GM21723 (cell line): Measurements from ENCODE around the gene XRCC6.
"Not testable (repeated sequence)": the region's sequence is repeated elsewhere in the genome, so short reads cannot be mapped to it uniquely, and the experiment has no call there.

ENCODE experiments used
- ATAC-seq: cut with Tn5 transposase; IDR thresholded peaks from one replicate; pipeline ENCODE4 v1.9.1; 2021; ENCODE audit warnings: mild to moderate bottlenecking, moderate library complexity; ENCODE audit not compliant: unreplicated experiment

XRCC6 gene

DNA sequence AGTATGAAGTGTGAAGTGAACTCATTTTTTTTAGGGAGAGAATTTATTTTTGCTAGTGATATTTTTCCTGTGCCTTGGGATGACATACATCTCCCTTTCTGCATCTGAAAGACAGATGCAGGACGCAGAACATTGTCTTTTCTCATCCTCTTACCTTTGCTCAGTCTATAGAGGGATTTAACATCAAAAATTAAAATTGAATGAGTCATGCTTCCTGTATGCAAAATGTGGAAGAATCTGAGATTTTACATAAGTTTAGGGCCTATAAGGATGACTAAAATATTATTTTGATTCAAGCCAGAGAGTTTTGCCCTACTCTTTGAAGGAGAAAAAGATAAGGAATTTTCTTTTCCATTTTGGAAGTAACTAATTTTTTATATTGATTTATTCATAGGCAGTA is 27.3 kb downstream of the XRCC6 start:
- no peak for ATAC-seq

DNA sequence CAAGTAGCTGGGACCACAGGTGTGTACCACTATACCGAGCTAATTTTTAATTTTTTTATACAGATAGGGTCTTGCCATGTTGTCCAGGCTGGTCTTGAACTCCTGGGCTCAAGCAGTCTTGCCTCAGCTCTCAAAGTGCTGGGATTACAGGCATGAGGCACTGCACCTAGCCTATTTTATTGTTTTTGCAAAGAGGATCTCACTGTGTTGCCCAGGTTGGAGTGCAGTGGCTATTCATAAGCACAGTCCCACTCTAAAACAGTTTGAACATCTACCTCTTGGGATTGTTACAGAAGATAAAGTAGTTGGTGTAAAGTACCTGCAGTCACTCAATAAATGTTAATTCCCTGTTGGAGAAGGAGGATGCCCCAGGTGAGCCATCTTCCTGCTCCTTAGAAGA is 29.1 kb downstream of the XRCC6 start:
- no peak for ATAC-seq

DNA sequence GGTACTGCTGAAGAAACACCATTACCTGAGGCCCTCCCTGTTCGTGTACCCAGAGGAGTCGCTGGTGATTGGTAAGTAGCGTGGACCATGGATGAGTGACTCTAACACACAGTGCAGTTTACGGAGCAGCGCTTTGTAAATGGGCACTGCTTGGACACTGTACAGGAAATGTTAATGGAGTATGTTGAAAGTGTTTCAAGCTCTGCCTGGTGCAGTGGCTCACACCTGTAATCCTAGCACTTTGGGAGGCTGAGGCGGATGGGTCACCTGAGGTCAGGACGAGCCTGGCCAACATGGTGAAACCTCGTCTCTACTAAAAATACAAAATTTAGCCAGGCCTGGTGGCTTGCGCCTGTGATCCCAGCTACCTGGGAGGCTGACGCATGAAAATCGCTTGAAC is 29.7 kb downstream of the XRCC6 start:
- no peak for ATAC-seq

- no peak for ATAC-seq
These were observed 33.2 kb downstream of the XRCC6 start for GRCh38 chr22:41654322-41654721.

DNA sequence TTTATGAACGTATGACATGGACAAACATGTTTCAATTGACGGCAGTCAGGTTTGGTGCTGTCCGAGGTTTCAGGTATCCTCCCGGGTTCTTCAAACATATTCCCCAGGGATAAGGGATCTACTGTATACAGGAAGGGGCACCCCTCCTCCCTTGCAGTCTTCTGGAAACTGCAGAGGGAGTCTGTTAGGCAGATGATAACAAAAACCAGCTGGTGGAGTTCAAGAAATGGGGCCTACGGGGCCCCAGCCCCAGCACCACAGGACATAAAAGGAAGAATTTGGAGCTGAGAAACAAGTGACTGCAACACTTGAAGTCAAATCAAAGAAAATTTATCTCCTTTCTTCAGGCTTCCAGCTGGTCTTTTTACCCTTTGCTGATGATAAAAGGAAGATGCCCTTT is 35.5 kb downstream of the XRCC6 start:
- no peak for ATAC-seq

DNA sequence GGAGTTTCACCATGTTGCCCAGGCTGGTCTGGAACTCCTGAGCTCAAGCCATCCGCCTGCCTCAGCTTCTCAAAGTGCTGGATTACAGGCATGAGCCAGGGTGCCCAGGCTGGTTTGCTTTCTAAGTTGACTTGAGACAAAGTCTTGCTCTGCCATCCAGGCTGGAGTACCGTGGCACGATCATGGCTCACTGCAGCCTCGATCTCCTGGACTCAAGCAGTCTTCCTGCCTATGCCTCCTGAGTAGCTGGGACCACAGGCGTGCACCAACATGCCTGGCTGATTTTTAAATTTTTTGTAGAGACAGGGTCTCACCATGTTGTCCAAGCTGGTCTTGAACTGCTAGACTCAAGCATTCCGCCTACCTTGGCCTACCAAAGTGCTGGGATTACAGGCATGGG is 36.6 kb downstream of the XRCC6 start:
- no peak for ATAC-seq

- no peak for ATAC-seq
These were observed 37.8 kb downstream of the XRCC6 start for GRCh38 chr22:41658869-41659268.

DNA sequence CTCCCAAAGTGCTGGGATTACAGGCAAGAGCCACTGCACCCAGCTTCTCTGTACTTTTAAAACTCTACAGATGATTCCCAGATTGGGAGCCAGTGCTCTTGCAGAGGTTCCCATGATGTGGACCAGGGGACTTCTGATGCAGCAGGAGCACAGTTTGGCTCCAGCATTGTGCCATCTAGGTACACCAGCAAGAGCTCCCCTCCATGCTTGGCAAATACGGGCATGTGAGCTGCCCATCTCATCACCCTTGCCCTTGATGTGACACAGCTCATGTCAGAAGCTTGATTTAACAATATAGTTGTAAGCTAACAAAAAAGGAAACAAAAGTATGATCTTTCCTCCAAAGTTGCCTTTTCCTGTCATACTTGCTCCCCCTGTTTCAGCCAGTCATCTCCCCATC is 38.8 kb downstream of the XRCC6 start:
- ATAC-seq = no peak

- no peak for ATAC-seq
These were observed 39.3 kb downstream of the XRCC6 start for GRCh38 chr22:41660416-41660815.

GRCh38 chr22:41661088-41661487 is 40.0 kb downstream of the XRCC6 start:
- no peak for ATAC-seq

DNA sequence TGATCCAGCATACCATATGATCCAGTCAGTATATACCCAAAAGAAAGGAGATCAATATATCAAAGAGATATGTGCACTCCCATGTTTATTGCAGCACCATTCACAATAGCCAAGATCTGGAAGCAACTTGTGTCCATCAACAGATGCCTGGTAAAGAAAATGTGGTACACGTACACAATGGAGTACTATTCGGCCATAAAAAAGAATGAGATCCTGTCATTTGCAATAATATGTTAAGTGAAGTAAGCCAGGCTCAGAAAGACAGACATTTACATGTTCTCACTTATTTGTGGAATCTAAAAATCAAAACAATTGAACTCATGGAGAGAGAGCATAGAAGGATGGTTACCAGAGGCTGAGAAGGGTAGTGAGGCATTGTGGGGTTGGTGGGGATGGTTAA is 40.6 kb downstream of the XRCC6 start:
- no peak for ATAC-seq

GRCh38 chr22:41663594-41663993 is 42.5 kb downstream of the XRCC6 start:
- ATAC-seq = not testable (repeated sequence)

DNA sequence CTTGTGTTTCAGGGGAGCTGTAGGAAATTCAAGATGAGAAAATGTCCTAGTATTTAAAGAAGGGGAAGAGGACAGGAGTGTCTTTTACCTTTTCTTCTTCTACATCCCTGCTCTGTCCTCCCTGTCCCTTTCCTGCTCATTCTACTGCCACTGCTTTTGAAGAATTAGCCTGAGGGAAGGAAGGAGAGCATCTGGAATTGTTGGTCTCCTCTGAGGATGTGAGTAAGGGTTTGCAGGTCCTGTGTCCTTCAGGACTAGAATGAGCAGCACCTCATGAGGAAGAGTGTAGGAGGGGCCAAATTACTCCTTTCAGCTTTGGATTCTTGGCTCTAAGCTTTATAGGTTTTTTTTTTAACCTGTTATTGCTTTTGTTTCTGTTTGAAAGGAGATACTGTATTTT is 43.4 kb downstream of the XRCC6 start:
- ATAC-seq = no peak

- no peak for ATAC-seq
These were observed 43.9 kb downstream of the XRCC6 start for GRCh38 chr22:41664951-41665350.

GRCh38 chr22:41668971-41669911 is 48.1 kb downstream of the XRCC6 start:
- no peak for ATAC-seq

GRCh38 chr22:41672096-41672495 is 51.0 kb downstream of the XRCC6 start:
- ATAC-seq = not testable (repeated sequence)

GRCh38 chr22:41672780-41673509 is 51.9 kb downstream of the XRCC6 start:
- ATAC-seq = no peak

GRCh38 chr22:41674846-41675340 is 53.8 kb downstream of the XRCC6 start:
- ATAC-seq = no peak

DNA sequence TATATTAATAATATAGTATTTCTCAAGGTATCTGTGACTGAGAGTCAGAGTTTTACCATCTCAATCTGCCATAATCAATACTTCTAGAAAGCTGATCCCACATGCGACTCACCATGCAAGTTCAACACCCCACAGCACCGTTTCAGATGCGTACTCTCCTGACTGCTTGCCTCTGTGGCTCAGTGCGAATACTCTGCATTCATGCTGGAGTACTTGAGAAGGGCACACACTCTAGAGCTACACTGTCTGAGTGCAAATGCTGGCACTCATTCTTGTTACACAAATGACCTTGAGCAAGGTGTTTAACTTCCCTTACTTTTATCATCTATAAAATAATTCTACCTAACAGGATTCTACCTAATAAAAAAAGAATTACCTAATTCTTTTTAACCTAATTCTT is 55.0 kb downstream of the XRCC6 start:
- ATAC-seq = no peak

- peak; percentile 22 for ATAC-seq
These were observed 60.5 kb downstream of the XRCC6 start for GRCh38 chr22:41681616-41682015.

- ATAC-seq = peak; percentile 80
These were observed 61.1 kb downstream of the XRCC6 start for GRCh38 chr22:41682033-41682807.
